TTC549 (cell line): ENCODE results near the gene RCAN2.

Experiments used
- FAIRE-seq: peaks from 2 replicates; lab custom pipeline; 2012; peaks lifted over from hg19 to GRCh38; lab: Jason Lieb, UNC

Gene RCAN2

DNA sequence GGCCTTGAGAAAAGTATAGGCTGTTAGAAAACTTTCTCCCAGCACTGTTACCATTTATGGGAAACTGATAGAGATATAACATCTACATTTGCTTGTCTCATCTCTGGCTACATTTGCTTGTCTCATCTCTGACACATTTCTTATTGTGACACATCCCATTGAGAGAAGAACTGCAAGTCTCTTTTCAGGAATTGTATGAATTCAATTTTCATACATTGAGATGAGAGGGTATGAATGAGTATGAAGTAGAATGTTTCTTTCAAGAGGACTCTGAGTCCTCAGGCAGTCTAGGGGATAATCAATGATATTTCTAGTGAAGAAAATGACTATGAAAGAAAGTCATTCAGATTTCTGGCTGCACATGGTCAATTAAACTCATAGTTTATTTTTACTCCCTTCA lies 282.9 kb downstream of the RCAN2 start:
- no peak for FAIRE-seq

- no peak for FAIRE-seq
Measured at GRCh38 chr6:46207174-46207573, 284.1 kb downstream of the RCAN2 start.

- no peak for FAIRE-seq
Measured at GRCh38 chr6:46204880-46205650, 286.2 kb downstream of the RCAN2 start.

- no peak for FAIRE-seq
Measured at GRCh38 chr6:46203391-46204177, 287.7 kb downstream of the RCAN2 start.

- no peak for FAIRE-seq
Measured at GRCh38 chr6:46201702-46202101, 289.5 kb downstream of the RCAN2 start.

GRCh38 chr6:46199387-46199786 lies 291.9 kb downstream of the RCAN2 start:
- FAIRE-seq, result no peak

- no peak for FAIRE-seq
Measured at GRCh38 chr6:46191961-46192360, 299.3 kb downstream of the RCAN2 start.

GRCh38 chr6:46190889-46191288 lies 300.4 kb downstream of the RCAN2 start:
- no peak for FAIRE-seq

DNA sequence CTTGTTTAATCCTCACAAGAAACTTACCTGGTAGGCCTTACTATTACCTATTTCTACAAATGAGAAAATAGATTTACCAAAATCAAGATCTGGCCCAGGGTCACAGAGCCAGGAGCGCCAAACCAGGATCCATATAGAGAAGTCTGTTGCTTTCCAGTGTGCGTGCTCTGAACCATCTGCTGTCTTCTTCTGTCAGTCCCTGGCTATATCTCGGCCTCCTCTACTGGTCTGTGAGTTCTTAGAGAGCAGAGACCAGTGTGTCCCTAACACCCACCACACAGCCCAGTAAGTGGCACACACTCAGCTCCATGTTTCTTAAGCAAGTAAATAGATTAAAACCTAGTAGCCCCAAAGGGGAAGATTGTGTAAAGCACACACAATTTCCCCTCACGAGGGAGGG lies 301.5 kb downstream of the RCAN2 start:
- no peak for FAIRE-seq

GRCh38 chr6:46186583-46186982 lies 304.7 kb downstream of the RCAN2 start:
- no peak for FAIRE-seq

DNA sequence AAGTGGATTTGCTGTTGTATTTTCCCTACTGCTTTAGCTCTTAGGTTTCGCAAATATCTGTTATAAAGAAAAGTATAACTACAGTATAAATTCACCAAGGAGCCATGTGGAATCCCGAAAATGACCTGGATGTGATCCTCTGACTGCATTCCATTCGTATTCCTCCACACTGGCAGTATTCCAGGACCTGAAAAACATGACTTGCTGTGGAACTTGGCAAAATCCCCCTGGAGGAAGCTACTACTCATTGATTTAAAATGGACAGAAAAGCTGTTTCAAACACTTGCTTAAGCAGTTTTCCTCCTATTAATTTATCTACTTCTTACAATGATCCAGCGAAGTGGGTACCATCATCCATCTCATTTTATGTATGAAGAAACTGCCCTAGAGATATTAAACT lies 307.1 kb downstream of the RCAN2 start:
- FAIRE-seq, result no peak

GRCh38 chr6:46175976-46176375 lies 315.3 kb downstream of the RCAN2 start:
- no peak for FAIRE-seq

DNA sequence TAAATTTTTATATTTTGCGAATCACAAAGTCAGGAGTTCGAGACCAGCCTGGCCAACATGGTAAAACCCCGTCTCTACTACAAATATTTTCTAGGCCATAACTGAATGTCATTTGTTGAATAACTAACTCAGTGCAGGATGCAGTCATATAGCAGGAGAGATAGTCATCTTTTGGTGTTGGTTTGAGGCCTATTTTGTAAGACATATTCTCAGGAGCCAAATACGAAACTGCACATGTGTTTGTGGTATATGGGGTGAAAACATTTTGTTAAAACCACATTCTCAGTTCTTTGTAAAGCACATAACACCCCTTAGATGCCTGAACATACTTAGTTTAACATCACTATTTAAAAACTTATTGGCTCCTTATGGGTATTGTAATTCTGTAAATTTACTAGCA lies 315.8 kb downstream of the RCAN2 start:
- FAIRE-seq, result no peak

DNA sequence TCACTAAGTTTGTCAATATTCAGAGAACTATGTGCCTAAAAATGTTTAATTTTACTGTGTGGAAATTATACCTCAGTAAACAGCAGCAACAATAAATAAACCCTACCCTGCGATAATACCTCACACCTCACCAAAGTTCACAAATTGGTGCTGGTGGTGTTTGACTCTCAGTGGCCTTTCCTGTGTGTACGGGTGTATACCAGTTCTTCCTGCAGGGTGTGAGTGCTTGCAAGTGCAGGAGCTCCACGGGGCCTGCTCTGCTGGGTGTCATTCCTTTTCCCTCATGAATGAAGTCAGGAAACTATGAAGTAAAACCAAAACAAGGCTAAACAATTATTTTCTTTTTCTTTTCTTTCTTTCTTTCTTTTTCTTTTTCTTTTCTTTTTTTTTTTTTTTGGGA lies 316.3 kb downstream of the RCAN2 start:
- no peak for FAIRE-seq

DNA sequence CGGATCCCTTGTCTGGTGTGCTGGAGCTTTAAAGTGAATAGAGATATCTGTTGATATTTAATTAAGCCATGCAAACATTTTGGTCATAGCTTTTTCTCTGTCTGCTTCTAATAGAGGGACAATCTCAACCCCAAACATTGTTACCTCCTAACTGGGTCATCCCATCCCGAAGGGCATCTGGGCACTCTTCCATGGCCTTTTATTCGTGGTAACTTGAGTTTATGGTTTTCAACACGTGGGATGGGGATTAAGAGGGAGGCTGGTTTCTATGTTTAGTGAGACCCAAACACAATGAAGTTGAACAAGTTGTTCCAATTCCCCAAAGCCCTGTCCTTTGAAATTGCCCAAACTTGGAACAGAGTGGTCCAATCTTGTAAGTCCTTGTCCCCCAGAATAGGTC lies 319.1 kb downstream of the RCAN2 start:
- no peak for FAIRE-seq
